Lower leg skin (tissue), 4 donors: ENCODE results near the gene MPLKIP. TPM values are rescaled to one million over a fixed set of nuclear protein-coding genes. Genes with fewer than 3 reads are reported as not detected.

Experiments
- DNase-seq, 2 donors: peaks; one replicate each; pipeline ENCODE4 v3.0.0-alpha.2; 2019; ENCODE audit warnings: low spot score in 2 of 2
- H3K4me3 ChIP-seq: fragments of 200-600 bp; sonication (generic); 2 replicates; pipeline ENCODE4 v1.5.1; 2017; ENCODE audit warnings: mild to moderate bottlenecking, low read depth; ENCODE audit not compliant: poor library complexity, severe bottlenecking
- CTCF ChIP-seq, 3 donors: fragments of 450-650 bp; IDR thresholded peaks; one replicate each; pipeline ENCODE4 v1.5.1; 2016; ENCODE audit warnings: antibody characterized with exemption in 3 of 3, mild to moderate bottlenecking in 3 of 3, moderate library complexity in 2 of 3
- POLR2A ChIP-seq, 2 donors: fragments of 450-650 bp; IDR thresholded peaks; one replicate each; pipeline ENCODE4 v1.6.1; 2016 to 2017; ENCODE audit warnings: antibody characterized with exemption in 2 of 2, mild to moderate bottlenecking in 1 of 2, moderate library complexity in 1 of 2
- WGBS, 2 donors: methylation state at CpG; one replicate each; pipeline ENCODE4 v1.1.5; 2018; 5-methylcytosine and 5-hydroxymethylcytosine counted together
- intact Hi-C: fragments of 100-400 bp; cut with DNase I; formaldehyde crosslinking; loops from one replicate; pipeline ENCODE4 v1.15.0; 2023; ENCODE audit warnings: low total_unique reads
- total RNA-seq, 4 donors: library from RNA; depleted of rRNA; stranded (reverse); fragments of >200 nt; gene quantifications; one replicate each; pipeline ENCODE4 v1.1.0, GENCODE V29; 2016

Gene MPLKIP
- total RNA-seq, 4 donors from 2014 or later: 41.3 to 78.0 (median 50.3) TPM

- 84% methylated on average over 4 of the region's 4 CpGs for WGBS, 2 donors
- no peak for DNase-seq
- intact Hi-C loops: no loop called here
- no peak overlapping the region for H3K4me3 ChIP-seq
- TF ChIP-seq POLR2A (IDR thresholded peaks at IDR 0.05) (no peak), CTCF (IDR thresholded peaks at IDR 0.05) (no peak)
Observed at GRCh38 chr7:40105879-40106473, 28.4 kb downstream of the MPLKIP start.

- WGBS, 2 donors: 92 to 94% methylated on average over 2 of the region's 2 CpGs
- DNase-seq: no peak
- intact Hi-C loops: no loop called here
- H3K4me3 ChIP-seq: no peak overlapping the region
- TF ChIP-seq POLR2A (IDR thresholded peaks at IDR 0.05) (no peak), CTCF (IDR thresholded peaks at IDR 0.05) (no peak)
Observed at GRCh38 chr7:40102897-40103296, 31.5 kb downstream of the MPLKIP start.

- no peak for DNase-seq
- TF ChIP-seq POLR2A (IDR thresholded peaks at IDR 0.05) (no peak), CTCF (IDR thresholded peaks at IDR 0.05) (no peak)
- whole genome bisulfite sequencing, 2 donors: 83 to 91% methylated on average over 3 of the region's 3 CpGs
- no peak overlapping the region for H3K4me3 ChIP-seq
- intact Hi-C loops: no loop called here
Observed at GRCh38 chr7:40101201-40101600, 33.2 kb downstream of the MPLKIP start.

- H3K4me3 ChIP-seq: no peak overlapping the region
- WGBS, 2 donors: 93 to 95% methylated on average over 4 of the region's 4 CpGs
- intact Hi-C loops: no loop called here
- DNase-seq: no peak
- TF ChIP-seq POLR2A (IDR thresholded peaks at IDR 0.05) (no peak), CTCF (IDR thresholded peaks at IDR 0.05) (no peak)
Observed at GRCh38 chr7:40099837-40100236, 34.6 kb downstream of the MPLKIP start.

- no peak for DNase-seq
- intact Hi-C loops: no loop called here
- TF ChIP-seq CTCF (IDR thresholded peaks at IDR 0.05): no peak
- TF ChIP-seq POLR2A (IDR thresholded peaks at IDR 0.05): no peak
Observed at GRCh38 chr7:40098810-40099209, 35.6 kb downstream of the MPLKIP start.

GRCh38 chr7:40097728-40098127, 36.7 kb downstream of the MPLKIP start:
- intact Hi-C loops: no loop called here
- TF ChIP-seq CTCF (IDR thresholded peaks at IDR 0.05) (no peak), POLR2A (IDR thresholded peaks at IDR 0.05) (no peak)

More at GRCh38 chr7:40098810-40099209, 35.6 kb downstream of the MPLKIP start:
- no peak overlapping the region for H3K4me3 ChIP-seq

More at GRCh38 chr7:40097728-40098127, 36.7 kb downstream of the MPLKIP start:
- no peak overlapping the region for H3K4me3 ChIP-seq
- WGBS, 2 donors: 59 to 62% methylated on average over 2 of the region's 2 CpGs
- no peak for DNase-seq
